Stimulated activated CD8-positive, alpha-beta memory T cell treated with anti-CD3 and anti-CD28 coated beads, Interleukin-15, amount 100 ng/mL, for 48 hours (primary cell): ENCODE measurements around the gene SETD1A.
A peak's percentile ranks its signal among the peaks of the same experiment; 100 is the strongest.

Experiments
- DNase-seq, 2 donors: peaks; one replicate each; pipeline ENCODE4 v3.0.0-alpha.2; 2020; ENCODE audit warnings: low read depth in 2 of 2

Gene SETD1A

DNA sequence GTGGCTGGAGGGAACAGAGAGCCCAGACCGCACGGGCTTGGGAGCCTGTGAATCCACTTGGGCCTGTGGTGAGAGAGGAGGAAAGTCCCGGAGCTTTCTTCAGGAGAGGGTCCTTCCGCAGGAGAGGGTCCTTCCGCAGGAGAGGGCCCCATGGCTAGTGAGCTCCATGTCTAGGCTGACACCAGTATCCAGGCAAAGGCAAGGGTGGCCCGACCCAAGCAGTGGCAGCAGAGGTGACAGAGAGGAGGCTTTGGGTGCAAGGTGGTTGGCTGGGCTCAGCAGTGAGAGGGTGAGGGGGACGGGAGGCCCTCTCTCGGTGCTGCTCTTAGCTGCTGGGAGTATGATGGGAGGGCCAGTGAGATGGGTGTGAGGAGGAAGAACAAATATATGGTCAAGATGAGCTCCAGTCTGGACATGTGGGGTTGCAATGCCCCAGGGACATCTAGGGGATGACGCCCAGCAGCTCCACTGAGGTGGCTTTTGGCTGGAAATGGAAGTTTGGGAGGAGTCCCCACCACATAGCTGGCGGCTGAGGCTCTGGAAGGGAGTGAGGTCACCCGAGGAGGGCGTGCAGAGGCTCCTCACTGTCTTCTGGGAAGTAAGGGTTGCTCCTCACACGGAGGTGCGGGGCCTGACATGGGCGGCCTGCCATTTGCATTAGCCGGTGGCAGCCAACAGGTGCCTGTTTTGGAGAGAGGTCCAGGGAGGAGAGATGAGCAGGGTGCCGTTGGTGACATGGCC lies 25.2 kb downstream of the SETD1A start:
- DNase-seq = no peak

- no peak for DNase-seq
Measured at GRCh38 chr16:30983289-30983889, 25.8 kb downstream of the SETD1A start.

- DNase-seq = no peak
Measured at GRCh38 chr16:30983898-30984610, 26.5 kb downstream of the SETD1A start.

DNA sequence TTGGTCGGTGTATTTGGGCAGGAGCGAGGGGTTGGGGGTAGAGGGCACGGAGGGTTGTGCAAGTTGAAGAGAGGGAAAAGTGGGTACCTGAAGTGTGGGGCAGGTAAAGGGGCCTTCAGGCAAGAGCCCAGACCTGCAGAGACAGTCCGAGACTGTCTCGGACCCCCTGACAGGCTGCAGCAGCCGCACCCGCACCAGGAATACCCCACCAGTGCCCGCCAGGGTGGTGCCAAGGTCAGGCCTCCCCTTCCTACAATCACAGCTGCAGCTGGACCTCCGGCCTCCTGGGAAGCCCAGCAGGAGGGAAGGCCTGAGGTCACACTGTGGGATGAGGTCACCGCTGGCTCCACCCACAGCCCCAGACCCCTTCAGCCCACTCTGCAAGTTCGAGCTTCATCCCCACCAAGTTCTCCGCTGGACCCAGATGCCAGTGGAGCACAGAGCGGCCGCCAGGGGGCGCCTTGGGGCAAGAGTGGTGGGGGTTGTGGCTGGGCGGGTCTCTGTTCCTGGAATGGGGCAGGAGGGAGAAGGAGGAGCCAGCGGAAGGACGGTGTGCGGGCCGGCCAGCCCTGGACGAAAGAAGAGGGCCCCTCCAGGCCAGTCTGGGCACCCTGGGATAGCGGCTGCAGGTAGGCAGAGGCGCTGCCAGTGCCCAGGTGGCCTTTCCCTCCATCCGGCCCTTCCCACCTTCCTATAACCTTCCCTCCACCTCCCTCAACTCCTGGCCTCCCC lies 27.3 kb downstream of the SETD1A start, which contains the start of gene HSD3B7:
Gene HSD3B7 (plus strand): TSS at position 539 of the 732 bp plus-strand sequence. CDS start 452 bp downstream, outside the sequence.
- peak; percentile 63 to 69 for DNase-seq

GRCh38 chr16:30985401-30986128 lies 28.0 kb downstream of the SETD1A start:
- DNase-seq = no peak

- no peak for DNase-seq
Measured at GRCh38 chr16:30986129-30986991, 28.8 kb downstream of the SETD1A start.

GRCh38 chr16:30987581-30988190 lies 30.1 kb downstream of the SETD1A start:
- DNase-seq = no peak

DNA sequence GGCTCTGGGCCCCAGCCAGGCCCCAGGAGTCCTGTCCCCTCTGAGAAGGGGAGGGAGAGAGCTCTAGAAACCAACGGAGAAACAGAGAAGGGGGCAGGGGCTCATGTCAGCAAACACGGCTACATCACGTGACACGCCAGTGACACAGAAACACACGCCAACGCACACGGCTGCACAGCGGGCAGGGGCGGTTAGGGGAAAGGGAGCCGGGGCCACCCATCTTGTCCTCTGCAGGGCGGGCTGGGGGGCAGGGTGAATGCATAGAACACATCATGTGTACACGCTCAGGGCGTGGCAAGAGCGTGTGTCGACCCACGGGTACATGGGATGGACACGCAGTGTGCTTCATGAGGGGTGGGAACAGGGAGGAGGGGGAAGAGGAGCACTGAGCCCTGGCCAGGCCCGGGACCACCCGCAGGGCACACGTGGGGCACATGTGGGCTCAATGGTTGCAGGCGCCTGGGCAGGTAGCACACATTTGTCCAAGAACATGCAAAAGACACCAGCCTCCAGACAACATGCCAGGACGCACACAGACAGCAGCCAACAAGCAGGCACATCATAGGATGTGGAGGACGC lies 32.0 kb downstream of the SETD1A start:
- DNase-seq = no peak

DNA sequence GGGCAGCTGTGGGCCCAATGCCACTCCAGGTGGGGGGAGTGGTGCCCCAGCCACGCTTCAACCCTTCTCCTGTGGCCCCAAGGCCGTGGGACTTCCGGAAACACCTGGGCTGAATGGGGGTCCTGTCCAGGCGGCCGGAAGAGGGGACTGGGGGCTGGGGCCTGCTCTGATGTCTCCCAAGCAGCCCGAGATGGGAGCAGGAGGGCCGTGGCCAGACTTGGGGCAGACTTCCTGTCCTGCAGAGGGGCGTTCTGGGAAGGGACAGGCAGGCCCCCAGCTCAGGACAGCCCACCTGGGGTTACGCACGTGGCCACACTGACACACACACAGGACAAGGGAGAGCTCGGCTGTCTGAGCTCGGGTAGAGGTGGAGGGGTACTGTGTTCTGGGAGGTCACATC lies 32.6 kb downstream of the SETD1A start:
- DNase-seq = no peak

DNA sequence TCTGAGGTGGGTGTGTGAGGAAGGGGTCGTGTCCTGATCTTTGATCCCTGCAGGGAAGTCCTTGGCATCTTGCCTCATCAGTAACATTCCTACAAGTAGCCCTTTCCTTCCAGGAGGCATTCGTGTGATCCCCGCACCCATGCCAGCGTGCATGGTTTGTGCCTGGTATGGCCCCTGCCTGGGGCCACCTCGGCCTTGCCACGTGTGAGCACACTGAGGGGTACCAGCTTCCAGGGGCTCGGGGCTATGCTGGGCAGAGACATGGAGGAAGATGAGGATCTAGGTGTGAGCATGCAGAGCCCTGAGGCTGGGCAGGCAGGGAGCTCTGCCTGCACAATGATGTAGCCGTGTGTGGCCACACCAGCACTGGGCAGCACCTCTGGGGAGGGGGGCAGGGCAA lies 33.5 kb downstream of the SETD1A start:
- DNase-seq = no peak

GRCh38 chr16:30992276-30992780 lies 34.8 kb downstream of the SETD1A start:
- no peak for DNase-seq

GRCh38 chr16:30992931-30993816 lies 35.6 kb downstream of the SETD1A start:
- DNase-seq = no peak

DNA sequence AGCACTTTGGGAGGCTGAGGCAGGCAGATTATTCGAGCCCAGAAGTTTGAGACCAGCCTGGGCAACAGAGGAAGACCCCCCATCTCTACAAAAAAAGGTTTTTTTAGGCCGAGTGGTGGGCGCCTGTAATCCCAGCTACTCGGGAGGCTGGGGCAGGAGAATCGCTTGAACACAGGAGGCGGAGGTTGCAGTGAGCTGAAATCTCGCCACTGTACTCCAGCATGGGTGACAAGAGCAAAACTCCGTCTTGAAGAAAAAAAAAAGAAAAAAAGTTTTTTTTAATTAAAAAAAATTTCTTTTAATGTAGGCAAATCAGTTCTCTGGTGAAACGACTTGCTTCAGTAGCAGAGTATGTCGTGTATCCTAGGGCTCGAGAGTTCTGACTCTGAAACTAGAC lies 38.4 kb downstream of the SETD1A start:
- no peak for DNase-seq

- no peak for DNase-seq
Measured at GRCh38 chr16:30996324-30996984, 38.9 kb downstream of the SETD1A start.

- DNase-seq = peak; percentile 73 to 74
Measured at GRCh38 chr16:30996985-30997724, 39.6 kb downstream of the SETD1A start.

- DNase-seq = no peak
Measured at GRCh38 chr16:30997725-30998711, 40.5 kb downstream of the SETD1A start.
